NCI-H146 (cell line): ENCODE data around the gene NAV3.
A peak's percentile ranks its signal among the peaks of the same experiment; 100 is the strongest.

ENCODE experiments used
- DNase-seq: peaks from one replicate; lab custom pipeline; 2025; lab: John Stamatoyannopoulos, UW

Gene NAV3

DNA sequence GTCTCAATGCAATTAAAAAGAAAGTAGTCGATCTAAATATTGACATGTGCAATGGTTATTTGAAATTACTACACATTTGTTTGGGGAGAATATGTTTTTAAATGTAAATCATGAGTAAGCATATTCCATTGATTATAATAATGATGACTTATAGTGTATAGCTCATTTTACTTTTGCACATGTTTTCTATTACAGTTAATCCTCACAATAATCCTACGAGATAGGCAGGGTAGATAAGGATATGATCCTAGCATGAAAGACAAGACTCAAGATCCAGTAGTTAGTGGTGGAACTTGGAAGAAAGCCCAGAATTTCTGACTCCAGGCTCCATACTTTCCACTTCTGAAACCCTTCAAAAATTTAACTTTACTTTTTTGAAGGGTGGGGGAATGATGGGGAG lies 94.0 kb downstream of the NAV3 start:
- no peak for DNase-seq

DNA sequence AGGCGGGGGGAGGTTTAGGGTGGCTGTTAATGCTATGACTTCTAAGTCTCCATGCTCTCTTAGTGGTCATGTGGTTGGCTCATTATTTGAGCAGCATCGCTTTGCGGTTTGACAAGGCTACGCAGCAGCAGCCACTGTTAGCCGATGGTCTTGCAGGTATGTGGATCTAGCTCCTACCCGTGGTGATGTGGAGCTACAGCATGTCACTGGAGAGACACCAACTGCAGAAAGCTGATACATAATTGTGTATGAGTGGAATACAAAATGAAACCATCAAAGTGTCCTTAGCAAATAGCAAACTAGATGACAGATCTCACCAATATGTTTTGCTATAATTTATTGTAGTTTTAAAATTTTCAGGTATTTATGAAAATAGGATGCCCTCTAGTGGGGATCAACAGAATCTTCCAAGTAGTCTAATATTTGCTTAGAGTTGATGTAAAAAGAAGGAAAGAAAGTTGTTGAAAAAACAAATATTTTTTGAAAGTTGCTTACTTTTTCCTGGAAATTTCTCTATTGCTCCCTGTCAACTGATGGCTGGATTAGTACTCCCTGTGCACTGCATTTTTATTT lies 94.9 kb downstream of the NAV3 start:
- DNase-seq: peak; percentile 94

DNA sequence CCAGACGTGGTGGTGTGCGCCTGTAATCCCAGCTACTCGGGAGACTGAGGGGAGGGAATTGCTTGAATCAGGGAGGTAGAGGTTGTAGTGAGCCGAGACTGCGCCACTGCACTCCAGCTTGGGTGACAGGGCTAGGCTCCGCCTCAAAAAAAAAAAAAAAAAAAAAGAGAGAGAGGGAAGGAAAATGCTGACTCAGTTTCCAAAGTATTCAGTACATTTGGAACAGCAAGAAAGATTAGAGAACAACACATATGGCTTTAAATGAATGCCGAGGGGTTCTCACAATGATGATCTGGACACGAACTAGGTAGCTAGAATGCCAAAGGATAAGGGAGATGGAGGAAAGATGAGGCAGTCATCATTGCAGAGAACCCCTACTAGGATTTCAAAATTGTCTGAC lies 97.4 kb downstream of the NAV3 start:
- no peak for DNase-seq

DNA sequence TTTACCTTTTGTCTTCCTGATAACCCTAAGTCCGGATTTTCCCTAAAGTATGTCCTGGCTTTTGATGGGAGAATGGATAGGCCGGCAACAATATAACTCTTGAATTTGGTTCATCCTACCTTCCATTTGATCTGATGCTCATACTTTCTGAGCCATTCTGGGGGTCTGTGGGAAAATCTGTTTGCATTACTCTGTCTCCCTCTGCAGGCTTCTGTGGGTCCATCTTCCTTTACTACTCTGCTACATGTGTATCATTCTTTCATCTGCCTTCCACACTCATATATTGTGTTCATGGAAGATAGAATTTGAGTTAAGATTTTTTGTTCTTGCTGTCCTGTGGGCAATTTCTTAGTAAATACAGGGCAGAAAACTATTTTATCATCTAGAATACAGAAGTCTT lies 101.5 kb downstream of the NAV3 start:
- DNase-seq: no peak

DNA sequence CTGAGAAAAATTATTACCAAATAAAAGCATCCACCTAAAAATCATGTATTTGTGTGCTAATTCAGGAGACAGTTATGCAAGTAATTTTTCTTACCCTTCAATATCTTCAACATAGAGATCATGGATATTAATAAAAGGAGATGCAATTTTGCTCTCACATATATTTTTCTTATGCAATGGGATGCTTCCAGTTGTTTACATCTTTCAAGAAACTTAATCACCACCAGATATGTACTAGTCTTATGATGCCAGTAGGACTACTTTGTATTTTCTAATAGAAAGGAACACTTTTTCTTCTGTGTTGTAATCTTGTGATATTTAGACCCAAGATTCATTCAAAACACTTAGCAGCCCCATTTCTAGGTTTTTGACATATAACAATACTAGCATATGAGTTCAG lies 107.6 kb downstream of the NAV3 start:
- no peak for DNase-seq

DNA sequence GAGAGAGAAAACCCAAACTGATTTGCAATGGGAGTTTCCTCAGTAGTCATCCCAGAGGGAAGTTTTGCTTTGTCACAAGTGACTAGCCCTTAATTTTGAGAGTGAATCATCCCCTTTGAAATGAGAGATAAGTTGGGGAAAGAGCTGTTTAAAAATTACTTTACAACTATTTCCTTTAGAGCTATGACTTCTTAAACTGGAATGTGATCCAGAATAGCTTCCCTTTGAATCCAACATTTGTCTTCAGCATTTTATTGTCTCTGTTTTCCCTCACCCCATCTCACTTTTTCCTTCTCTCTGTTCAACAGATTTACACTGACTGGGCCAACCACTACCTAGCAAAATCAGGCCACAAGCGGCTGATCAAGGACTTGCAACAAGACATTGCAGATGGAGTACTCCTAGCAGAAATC lies 109.3 kb downstream of the NAV3 start:
- DNase-seq: no peak

DNA sequence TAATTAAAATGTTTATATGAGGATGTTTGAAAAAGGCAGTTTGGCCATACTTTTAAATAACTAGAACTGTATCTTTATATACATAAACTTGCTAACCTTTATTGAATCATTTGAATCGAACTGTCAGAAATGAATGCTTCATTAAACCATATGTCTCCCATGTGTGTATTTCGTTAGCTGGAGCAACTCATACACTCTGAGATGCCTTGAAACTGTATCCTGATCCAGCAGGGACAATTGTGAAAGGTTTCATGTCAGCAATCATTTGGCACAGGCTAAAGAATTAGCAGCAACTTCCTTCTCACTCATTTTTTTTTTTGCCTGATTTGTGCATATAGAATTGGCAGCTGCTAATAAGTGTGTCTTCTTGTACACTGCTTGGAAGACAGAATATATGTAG lies 109.9 kb downstream of the NAV3 start:
- DNase-seq: no peak

DNA sequence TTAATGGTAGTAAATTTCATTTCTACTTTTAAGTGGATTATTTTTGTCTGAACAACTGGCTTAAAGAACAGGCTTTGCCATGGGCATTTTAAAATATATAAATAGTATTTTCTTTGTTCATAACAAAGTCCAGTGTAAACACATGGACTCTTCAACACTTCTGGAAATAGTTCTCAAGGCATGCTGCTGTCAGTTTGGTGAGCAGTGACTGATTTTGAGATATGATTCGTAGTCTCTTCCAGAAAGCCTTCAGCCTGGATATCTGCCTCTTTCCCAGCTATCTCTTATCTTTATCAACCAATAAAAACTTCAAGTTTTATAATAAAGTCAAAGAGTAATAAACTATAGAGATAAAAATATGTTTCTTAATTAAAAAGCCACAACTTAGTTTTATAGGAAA lies 110.7 kb downstream of the NAV3 start:
- no peak for DNase-seq

DNA sequence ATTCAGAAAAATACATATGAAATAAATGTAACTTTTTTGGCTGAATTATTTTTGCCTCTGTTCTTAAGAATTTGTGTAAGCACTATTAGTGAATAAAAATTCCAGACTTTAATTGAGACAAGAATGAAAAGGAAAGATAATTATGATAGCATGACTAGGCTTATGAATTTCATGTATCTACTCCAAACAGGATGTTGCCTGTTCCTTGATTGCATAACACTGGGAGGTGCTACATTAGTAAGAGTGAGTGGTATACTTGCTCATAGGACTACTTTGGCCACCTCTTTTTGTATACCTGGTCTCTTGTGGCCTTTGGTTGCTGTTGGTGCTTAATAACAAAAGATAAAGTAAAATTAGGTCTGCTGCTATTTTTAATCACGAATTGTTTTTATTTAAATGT lies 112.8 kb downstream of the NAV3 start:
- no peak for DNase-seq

DNA sequence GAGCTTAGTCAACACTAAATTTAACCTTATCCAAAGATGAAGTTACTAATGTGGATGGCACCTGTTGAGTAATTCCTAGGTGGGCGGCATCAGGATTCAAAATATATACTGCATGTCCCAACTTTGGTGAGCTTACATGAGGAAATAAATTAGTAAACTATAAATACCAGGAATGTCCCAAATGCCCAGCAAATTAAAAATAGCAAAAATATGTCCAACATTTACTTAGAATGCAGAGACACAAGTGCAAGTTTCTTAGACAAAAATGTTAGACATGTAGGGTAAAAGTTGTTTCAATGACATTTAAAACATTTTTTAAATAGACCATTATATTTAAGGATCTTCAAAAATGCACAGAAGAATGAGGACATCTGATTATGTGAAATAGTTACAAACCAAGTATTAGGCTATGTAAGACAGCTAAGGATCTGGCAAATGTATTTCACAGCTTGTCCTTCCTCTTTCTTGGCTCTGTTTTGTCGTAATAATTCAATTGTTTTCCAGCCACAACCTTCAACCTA lies 115.9 kb downstream of the NAV3 start:
- DNase-seq: no peak

DNA sequence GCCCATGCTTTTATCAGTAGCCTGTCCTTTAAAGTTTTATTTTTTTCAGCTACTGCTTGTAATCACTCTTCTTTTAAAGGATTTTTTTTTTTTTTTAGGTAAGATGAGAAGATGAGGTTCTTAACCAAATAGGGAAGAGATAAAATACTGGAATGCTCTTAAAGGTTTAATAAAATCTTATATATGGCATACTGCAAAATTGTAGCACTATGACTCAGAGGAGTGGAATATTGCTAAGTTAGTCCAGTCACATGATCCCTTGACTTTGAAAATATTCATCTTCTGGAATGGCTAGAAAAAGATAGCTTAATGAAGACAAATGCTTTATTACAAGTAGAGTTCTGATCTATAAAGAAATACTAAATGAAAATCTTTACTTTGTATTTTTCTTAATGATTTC lies 116.6 kb downstream of the NAV3 start:
- no peak for DNase-seq

DNA sequence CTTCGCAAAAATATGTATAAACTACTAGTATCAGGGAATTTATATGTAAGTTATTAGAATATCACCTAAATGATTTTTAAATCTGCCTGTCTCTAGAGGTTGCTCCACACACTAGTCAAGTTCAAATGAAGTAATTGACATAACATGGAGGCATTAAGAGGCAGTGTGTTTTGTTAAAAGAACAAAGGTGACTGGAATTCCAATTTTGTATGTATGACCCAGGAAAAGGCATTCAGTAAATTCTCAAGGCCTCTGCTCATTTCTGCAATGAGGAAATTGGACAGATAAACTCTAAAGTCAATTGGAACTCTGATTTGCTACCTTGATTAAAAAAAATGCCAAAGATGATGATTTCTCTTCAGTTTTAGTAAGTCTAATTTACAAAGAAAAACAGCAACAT lies 117.1 kb downstream of the NAV3 start:
- DNase-seq: no peak

DNA sequence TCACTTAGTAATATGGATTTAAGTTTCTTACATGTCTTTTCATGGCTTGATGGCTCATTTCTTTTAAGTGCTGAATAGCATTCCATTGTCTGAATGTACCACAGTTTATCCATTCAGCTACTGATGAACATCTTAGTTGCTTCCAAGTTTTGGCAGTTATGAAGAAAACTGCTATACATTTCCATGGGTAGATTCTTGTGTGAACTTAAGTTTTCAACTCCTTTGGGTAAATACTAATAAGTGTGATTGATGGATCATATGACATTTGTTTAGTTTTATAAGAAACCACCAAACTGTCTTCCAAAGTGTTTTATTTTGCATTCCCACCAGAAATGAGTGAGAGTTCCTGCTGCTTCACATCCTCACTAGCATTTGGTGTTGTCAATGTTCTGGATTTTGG lies 119.2 kb downstream of the NAV3 start:
- DNase-seq: no peak

DNA sequence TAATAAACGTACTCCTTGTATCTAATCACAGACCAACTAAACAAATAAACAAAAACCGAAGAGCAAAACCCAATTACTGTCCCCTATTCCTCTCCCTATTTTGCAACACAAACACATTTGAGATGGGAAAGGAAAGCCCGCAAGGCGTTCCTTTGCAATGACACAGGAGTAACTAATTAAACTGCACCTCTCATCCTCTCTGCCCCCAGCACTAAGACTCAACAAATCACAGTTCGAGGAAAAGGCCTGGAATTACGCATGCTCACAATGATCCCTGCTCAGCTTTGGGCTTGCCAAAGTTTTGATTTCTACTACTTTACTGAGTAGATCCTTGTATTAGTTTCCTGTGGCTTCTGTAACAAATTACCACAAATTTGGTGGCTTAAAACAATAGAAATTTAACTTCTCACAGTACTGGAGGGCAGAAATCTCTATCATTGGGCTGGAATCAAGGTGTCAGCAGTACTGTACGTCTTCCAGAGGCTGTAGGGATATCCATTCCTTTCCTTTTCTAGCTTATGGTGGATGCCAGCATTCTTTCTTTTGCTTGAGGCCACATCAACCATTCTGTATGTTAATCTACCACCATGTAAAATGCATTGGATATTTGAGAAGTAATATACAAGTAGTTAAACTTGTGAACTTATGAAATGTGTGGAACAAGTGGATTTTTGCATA lies 123.0 kb downstream of the NAV3 start:
- DNase-seq: no peak

DNA sequence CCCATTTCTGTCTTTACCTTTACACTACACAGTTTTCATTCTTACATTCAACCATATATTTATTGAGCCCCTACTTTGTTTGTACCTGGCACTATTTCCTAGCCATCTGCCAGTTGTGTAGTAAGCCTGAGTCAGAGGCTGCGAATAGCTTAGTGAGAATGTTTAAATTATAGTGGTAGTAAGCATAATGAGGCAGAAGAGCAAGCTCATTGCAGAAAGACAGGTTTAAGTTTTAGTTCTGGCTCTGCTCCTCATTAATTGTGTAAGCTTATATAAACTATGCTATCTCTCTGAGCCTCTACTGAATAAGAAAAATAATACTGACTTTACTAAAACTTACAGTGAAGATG lies 123.5 kb downstream of the NAV3 start:
- no peak for DNase-seq

DNA sequence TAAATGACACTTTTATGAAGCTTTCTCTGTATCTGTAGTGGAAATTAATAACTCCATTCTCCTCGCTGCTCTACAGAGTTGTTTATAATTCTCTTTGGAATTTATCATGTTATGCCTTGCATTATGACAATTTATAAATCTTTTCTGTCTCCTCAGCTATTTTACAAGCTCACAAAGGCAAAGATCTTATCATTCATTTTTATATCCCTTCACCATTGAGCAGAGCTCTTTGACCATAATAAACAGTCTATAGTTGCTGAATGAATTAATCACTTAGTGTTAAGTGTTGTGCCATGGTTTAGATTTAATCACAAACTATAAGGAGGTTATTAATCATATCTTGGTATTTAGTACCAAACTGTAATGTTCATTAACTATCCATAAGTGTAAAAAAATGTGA lies 126.4 kb downstream of the NAV3 start:
- no peak for DNase-seq

DNA sequence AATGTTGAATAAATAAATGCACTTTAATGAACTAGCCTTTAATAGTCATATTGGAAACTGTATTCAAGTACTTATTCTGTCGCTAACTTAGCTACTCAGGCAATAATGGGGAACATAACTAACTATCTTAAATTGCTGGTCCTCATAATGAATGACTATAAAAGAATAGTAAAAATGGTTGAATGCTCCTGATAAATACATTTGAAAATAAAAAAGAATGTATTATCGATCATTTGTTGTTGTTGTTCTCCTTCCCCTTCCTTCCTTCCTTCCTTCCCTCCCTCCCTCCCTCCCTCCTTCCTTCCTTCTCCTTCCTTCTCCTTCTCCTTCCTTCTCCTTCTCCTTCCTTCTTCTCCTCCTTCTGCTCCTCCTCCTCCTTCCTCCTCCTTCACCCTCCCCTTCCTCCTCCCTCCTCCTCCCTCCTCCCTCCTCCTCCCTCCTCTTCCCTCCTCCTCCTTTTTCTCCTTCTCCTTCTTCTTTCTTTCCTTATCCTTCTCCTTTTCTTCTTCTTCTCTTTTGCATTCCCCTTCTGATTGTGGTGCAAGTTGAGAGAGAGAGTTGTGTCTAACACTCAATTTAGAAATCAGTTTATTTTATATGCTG lies 133.0 kb downstream of the NAV3 start:
- DNase-seq: no peak

DNA sequence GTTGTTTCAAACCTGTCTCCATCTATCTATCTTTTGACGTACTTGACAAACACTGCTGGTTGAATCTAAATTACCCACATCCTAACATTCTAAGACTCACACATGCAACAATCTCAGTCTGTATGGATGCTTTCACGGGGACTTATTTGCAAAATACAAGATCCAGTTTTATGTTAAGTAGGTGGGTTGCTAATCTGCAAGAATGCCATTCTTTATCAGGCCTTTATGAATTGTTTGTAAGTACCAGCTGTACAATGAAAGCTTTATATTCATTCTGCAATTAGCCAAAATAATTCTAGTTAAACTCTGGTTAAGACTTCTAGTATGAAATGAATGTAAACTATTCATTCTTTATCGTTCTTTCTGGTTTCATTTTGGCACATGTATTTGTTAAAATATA lies 135.1 kb downstream of the NAV3 start:
- DNase-seq: no peak

DNA sequence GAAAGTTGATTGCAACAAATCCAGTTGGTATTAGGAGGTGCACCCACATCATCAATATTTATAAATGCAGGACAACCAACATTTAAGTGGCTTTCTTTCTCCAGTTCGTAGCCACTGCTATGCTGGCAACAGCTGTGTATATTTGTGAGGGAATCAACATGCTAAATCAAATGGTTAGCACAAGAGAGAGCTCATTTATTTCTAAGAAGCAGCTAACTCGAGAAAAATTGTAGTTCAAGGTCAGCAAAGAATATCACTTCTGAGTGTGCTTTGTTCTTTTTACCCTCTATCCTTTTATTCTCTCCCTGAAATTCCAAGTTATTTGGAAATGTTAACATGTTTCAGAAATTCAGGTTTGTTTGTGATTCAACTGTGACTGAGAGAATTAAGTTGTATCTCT lies 137.3 kb downstream of the NAV3 start:
- DNase-seq: no peak

DNA sequence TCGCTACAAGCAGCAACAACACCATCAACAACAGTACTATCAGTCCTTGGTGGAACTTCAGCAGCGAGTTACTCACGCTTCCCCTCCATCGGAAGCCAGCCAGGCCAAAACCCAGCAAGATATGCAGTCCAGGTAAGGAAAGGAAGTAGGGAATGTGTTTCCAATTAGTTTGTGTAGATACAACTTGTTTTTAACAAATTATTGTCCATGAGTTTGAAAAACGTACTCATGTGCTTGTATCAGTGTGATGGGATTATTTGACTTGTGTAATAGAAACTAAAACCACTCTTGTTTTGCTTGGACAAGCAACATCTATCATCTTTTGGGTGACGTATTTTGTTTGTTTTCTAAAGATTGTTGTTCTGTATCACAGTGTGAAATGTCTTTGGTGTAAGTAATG lies 137.9 kb downstream of the NAV3 start:
- DNase-seq: no peak

DNA sequence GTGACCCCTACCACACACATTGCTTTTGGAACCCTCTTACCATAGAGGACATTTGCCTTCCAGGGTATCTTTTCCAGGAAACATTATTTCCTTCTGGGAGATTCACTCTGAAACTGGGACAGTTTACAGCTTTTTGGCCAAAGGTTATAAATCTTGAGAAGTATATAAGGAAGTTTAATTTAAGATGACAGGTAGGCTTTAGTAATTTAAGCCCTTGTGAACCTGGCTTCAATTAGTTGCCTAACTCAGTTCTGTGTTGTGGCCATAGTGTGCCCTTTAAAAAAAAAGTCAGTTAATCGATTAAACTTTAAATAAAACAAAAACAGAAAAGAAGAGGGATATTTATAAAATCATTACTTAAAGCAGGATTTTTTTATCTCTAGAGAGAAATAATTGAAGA lies 142.9 kb downstream of the NAV3 start:
- DNase-seq: no peak

DNA sequence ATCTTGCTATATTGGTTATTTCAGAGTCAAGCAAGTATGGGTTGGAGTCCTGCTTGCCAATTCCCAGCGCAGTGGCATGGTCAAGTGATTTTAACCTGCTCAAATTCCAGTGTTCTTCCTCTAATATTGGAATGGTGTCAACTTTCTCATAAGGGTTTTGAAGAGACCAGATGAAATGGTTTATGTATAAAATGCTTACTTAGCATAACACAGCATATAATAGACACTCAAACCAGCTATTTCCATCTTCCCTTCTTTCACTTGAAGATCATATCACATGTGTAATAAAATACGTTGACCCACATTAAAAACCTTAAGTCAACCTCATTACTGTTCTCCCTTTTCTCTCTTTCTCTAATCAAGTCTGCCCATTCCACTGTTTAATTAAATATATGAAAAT lies 144.0 kb downstream of the NAV3 start:
- no peak for DNase-seq

DNA sequence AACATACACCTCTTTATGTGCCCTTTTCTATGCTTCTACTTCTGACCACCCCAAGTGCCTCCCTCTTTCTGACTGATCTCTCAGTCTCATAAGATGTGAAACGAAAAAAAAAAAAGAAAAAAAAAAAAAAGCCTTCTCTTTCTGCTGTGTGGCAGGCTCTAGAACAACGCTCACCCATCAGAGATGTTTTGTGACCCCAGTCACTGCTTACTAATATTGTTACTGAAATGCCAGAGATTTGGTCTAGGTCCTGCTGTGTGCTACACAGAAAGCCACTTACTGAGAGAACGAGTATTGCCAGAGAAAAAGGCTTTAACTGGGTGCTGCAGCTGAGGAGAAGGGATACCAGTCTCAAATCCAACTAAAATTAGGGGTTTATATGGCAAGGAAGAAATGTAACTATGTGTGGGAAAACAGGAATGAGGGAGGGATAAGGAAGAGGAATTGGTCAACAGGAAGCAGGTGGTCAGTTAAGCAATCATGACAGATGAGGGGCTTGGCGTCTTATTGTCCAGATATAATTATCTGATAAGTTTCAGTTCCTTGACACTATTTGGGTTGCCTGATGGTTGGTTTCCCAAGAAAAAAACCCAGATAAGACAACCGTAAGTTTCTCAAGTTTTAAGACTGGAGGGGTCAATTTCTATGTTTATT lies 149.0 kb downstream of the NAV3 start:
- DNase-seq: no peak
